ENCODE results near the gene NR4A2.
A peak's percentile ranks its signal among the peaks of the same experiment; 100 is the strongest.

NR4A2 gene

DNA sequence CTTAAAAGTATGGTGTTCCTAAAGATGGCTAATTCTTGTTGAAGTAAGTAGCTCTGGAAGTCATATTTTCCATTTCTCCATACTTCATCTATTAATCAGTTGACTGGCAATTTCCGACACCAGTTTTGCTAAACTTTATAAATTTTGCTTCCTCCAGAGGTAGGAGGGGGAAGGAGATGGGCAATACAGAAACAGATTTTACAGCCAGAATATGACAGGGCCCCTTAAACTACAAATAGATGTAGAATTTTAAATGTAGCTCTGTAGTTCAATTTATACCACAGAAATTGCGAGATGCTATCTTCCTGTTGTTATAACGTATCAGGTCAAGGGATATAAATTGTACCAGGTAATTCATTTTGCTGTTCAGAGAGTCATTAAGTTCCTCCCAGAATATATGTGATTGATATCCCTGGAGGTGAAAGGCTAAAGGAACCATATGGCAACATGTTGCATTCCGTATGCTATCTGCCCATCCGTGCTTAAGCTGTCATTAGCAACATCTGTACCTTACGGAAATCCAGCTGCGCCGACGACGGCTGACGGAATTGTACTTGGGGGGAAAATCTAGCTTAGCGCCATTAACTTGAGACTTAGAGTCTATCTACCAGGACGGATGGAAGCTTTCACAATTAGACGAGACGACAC is 8.4 kb upstream of the NR4A2 start:
- no peak for DNase-seq (ENCODE audit: extremely low read depth in 1 of 2, low read depth in 1 of 2)

DNA sequence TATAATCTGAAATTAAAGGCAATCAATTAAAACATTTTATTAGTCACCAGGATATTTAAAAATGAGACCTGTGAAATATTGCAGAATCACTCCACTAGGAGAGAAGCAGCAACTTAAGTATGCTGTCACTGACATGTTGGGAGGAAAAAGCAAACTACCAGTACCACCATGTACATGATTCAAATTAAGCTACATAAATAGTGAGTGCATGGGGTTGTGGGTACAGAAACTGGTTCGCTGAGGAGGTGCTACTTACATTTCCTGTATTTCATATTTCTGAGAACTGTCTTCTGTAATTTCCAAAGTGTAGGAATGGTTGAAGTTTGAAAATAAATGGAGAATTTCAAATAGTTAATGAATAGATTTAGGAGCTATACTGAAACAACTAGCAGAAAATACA is 7.9 kb upstream of the NR4A2 start:
- no peak for DNase-seq (ENCODE audit: extremely low read depth in 1 of 2, low read depth in 1 of 2)

DNA sequence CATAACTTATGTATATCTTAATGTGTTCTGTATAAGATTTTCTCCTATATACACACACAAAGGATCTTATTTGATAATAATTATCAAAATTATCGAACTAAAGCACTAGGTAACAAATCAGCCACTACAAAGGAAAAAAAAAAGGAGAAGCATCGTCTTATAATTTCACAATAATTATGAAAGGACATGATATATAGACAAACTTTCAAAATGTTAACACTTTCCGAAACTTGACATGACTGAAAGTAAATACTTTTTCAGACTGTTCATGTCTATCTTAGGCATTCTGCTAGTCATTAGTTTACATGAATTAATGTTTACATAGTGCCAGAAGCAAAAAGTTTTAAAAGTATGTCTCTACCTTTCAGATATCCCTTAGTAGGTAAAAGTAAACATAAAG is 7.3 kb upstream of the NR4A2 start:
- DNase-seq (ENCODE audit: extremely low read depth in 1 of 2, low read depth in 1 of 2), result no peak

DNA sequence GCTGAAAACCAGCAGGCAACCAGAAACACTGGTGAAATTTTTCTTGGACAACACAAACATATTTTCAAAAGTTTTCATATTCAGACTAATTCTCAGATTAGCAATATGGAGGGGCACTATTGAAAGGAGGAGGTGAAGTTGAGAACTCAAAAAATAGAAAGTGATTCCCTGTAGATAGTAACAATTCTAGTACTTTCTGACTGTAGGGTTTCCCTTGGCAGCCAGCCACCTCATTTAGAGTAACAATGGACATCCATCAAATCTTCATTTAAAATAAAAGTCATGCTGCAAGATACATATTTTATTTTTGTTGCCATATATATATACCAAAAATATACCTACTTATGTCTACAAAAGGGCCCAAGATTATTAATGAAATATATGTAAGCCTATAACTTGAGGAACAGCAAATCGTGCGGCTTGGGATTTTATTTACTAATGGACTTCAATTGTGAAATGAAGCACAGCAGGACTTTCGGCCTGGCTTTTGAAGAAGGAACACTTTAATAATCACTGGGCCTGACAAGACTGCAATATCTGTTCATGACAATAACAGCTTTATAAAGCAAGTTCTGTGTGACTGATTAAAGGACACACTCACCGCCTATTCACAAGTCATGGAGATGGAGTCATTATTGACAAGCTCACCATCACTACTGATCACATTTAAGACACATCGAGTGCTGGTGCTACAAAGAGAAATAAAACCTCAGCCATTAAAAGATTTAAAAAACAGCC is 6.8 kb upstream of the NR4A2 start:
- no peak for DNase-seq (ENCODE audit: extremely low read depth in 1 of 2, low read depth in 1 of 2)

DNA sequence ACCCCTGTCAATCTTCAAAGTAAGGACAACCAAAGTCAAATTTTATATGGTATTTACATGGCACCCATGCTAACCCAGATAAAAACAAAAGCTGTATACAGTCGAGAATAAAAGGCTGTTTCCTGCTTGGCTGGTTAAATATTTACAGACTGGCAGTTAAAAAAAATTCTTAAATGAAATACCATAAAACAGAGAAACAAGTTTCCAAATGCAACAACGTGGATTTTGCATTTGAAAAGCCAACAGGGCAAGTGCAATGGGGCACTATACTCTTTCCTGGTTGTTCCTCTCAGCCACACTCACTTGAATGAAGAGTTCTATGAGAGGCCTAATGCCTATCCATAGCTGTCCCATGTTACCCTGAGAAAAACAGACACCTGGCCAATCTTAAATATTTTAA is 6.1 kb upstream of the NR4A2 start:
- no peak for DNase-seq (ENCODE audit: extremely low read depth in 1 of 2, low read depth in 1 of 2)

DNA sequence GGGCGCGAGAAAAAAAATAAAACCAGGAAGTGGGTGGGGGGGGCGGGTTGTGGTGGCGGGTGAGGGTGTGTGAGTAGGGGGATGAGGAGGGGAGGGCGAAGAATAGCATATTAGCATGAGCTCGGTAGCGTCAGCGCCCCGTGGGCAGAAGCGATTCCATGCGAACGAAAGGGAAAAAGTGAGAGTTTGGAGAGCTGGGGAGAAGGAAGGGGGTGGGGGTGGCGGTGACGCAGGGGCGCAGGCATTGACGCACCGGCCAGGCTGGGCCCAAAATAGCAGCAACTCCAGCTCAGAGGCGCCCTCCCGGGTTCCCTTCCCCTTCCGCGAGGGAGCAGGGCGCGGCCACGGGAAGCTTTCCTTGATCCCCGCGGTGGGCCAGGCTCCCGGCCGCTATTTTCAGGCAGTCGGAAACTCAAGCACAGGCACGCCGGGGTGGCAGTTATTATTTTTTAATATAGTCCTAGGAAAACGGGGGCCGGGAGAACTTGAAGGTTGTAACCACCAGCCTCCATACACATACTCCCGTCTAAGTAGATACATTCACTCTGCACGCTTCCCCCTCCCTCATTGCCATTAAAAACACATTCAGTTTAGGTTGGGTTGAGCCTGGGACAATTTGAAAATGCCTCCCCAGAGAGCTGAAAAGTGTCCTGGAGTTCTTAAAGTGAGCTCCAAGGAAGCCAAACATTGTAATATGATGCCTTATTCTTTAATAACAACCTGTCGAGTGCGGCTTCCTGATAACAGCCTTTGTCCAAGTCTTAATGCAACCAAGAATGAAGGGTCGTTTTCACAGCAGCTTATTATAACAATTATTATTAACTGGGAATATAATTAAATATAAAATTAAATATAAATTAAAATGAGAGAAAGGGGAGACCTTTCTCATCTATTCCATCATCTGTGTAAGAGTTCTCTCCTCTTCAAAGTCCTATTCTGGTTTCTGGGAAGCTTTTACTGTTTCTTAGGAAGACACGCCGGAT is 2.3 kb upstream of the NR4A2 start:
- DNase-seq (ENCODE audit: extremely low read depth in 1 of 2, low read depth in 1 of 2), result peak; percentile 64 to 77

DNA sequence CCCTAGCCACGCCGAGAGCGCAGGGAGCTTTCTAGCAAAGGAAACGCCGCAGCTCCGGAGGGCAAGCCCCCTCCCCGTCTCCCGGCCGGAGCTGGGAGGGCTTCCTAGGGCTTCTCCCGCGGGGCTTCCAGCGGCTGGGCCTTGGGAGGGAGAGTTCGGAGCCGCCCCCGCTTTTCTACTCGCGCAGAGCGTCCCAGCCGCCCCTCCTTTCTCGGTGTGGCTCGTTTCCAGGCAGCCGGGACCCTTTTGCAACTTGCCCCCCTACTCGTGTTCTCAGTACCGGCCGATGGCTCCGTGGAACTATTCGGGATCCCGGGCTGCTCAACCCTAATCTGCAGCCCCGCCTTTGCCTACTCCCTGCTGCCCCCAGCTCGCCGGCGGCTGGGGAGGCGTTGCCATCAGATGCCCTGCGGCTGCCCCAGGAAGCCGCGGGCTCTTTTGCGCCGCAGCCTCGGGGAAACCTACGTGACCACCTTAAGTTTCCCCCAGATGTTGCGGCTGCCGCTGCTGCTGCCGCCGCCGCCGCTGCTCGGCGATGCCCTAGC is 1.5 kb upstream of the NR4A2 start:
- peak; percentile 69 to 71 for DNase-seq (ENCODE audit: extremely low read depth in 1 of 2, low read depth in 1 of 2)

DNA sequence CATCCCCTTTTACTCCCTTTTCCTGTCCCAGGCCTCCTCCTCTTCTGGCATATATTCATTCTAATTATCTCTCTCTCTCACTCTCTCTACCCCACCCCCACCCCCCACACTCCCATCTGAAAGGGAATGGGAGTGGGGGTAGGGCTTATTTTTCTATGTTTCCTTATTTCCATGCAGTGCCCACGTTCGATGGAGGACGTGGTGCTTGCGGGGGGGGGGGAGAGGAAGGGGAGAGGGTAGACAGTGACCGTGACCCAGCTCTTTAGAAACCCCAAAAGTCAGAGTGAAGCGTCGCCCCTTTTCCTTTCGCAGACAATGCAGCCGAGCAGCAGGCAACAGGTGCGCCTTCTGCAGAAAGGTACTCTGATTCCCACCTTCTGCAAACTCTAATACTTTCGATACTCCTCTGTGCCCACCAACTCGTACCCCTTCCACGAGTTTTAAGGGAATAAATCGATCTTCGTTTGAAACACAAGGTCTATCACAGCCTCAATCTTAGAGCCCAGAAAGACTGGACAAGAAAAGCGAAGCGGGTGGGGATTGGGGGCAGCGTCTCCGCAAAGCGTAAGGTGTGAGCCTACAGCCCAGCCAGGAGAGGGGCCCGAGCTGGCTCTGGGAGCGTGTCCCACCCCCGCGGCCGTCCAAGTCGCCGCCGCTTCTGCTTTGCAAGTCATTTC is 891 bp upstream of the NR4A2 start:
- DNase-seq (ENCODE audit: extremely low read depth in 1 of 2, low read depth in 1 of 2), result no peak

DNA sequence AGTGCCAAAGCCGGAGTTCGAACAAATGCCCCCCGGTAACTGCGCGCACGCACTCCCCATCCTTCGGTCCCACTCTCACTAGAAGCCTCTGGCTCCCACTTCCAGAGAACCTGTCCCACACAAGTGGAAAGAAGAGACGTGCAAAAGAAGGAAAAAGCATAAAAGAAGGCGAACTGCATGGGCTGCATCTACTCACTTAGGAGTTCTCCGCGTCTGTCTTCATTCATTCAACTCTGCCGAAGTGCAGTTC is 312 bp downstream of the NR4A2 start:
- no peak for DNase-seq (ENCODE audit: extremely low read depth in 1 of 2, low read depth in 1 of 2)

DNA sequence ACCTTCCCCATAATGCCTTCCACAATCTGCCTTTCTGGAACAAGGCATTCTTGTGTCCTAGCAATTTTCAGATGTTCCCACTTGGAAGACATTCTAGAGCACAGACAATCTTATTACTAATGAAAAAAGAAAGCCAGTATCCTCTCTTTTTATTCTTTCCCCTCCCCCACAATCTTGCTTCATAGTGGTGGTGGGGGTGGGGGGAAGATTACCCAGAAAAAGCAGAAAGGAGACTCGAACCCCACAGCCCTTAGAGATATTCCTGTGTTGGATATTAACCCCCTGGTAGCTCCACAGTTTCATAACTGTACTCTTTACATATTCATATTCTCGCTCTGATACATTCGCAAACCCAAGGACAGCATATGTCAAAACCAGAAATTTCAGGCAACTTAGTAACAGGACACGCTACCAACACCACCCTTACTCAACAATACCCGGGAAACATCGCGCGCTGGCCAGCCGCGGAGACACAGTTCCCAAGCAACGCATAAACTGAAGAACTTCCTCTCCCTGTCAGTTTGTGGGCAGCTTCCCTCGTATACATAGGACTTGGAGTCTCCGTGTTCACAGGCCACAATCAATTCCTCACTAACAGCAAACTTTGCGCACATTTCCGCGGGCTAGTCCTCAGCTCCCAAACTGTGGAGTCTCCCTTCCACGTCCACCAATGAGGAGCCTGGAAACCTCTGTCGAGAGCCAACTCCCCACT is 793 bp downstream of the NR4A2 start:
- no peak for DNase-seq (ENCODE audit: extremely low read depth in 1 of 2, low read depth in 1 of 2)

DNA sequence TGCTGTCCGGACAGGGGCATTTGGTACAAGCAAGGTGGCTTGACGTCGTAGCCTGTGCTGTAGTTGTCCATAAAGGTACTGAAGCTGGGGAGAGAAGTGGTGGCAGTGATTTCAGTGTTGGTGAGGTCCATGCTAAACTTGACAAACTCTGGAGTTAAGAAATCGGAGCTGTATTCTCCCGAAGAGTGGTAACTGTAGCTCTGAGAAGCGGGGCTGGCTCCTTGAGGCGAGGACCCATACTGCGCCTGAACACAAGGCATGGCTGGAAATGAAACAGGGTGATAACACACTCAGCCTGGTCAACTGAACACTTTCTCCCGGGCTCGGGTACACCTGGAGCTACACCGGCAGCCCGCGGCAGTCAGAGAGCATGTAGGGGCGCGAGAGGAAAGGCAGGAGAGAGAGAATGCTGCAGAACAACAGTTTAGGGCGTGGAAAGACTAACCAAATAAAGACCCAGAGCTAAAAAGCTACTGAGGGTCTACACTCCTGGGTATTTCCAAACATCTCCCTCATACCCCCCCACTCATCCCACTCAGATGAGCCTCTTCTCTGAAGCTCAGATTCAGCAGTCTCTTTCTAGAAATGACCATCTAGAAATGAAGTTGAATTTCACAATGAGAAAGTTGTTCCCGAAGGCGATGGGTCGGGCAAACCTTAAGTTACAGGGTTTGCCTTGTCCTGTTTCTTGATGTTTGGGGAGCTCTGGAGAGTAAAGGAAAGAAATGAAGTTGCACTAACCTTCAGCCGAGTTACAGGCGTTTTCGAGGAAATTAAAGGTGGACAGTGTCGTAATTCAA is 2.4 kb downstream of the NR4A2 start:
- DNase-seq (ENCODE audit: extremely low read depth in 1 of 2, low read depth in 1 of 2), result no peak

DNA sequence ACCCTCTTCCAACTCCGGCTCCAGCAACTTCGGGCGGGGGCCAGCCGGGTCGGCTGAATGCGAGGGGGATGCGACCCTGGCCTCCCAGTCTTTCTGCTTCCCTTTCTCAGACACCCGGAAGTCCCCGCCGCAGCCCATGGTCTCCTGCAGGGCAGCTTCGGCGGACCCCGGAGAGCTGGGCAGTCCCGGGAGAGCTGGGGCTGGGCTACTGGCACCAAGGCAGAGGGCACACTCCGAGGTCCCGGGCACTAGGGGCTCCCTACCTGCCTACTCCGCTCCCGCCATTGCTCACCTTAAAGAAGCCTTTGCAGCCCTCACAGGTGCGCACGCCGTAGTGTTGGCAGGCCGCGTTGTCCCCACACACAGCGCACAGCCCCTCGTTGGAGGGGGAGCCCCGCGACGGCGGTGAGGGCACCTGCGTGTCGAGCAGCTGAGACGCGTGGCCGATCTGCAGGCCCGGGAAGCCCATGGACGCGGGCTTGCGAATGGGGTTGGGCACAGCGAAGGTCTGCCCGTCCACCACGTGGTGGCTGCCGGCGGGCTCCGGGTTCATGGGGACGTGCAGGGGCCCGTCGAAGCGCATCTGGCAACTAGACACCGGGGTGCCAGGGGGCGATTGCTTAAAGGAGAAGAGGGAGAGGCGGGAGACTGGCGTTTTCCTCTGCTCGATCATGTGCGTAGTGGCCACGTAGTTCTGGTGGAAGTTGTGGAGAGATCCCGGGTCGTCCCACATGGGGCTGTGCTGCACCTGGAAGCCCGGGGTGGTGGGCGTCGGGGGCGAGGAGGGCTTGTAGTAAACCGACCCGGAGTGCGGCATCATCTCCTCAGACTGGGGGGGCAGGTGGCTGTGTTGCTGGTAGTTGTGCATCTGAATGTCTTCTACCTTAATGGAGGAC is 3.2 kb downstream of the NR4A2 start:
- DNase-seq (ENCODE audit: extremely low read depth in 1 of 2, low read depth in 1 of 2), result no peak

DNA sequence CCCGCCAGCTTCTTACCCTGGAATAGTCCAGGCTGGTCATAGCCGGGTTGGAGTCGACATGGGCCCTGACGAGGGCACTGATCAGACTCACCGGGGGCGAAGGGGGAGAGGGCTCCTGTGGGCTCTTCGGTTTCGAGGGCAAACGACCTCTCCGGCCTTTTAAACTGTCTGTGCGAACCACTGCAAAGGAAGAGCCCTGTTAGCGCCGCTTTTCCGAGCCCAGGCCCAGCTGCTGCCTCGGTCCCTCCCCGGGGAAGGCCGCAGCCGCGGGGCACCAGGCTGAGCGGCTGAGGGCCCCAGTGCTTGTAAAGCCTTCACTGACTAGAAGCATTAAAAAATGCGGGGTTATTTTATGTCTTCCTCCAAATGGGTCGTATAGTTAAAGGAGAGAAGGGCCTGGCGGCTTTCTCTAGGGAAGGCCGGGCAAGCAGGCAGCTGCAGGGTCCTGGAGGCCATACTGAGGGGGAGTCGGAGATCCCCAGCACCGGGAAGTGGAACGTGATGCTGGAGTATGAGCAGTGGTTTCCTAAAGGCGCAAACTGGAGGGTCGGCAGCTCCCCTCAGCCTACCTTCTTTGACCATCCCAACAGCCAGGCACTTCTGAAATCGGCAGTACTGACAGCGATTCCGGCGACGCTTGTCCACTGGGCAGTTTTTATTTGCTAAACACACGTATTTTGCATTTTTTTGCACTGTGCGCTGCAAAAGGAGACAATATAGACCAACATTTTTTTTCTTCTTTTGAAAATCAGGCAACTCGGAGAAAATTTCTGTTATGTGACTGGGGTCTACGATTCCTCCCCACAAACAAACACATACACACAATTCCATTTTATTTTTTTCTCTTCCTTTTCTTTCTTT is 4.5 kb downstream of the NR4A2 start:
- no peak for DNase-seq (ENCODE audit: extremely low read depth in 1 of 2, low read depth in 1 of 2)

DNA sequence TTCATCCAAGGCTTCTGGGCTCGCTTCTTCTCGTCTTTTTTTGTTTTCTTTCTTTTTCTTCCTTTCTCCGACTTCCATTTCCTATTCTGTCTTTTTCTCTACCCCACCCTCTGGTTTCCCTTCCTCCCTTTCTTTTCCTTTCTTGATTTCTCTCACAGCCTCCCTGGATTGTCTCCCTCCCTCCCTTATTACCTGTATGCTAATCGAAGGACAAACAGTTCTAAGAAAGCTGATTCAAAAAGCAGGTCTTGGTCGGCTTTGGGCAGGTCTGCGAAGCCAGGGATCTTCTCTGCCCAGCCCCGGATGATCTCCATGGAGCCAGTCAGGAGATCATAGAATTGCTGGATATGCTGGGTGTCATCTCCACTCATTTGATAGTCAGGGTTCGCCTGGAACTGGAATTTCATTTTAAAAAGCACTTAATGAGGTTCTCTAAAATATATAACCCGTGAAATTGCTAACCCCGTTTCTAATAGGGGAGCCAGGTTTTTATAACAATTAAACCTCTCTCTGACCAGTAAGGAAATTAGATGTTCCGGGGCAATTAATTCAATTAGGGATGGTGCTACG is 5.9 kb downstream of the NR4A2 start:
- no peak for DNase-seq (ENCODE audit: extremely low read depth in 1 of 2, low read depth in 1 of 2)

DNA sequence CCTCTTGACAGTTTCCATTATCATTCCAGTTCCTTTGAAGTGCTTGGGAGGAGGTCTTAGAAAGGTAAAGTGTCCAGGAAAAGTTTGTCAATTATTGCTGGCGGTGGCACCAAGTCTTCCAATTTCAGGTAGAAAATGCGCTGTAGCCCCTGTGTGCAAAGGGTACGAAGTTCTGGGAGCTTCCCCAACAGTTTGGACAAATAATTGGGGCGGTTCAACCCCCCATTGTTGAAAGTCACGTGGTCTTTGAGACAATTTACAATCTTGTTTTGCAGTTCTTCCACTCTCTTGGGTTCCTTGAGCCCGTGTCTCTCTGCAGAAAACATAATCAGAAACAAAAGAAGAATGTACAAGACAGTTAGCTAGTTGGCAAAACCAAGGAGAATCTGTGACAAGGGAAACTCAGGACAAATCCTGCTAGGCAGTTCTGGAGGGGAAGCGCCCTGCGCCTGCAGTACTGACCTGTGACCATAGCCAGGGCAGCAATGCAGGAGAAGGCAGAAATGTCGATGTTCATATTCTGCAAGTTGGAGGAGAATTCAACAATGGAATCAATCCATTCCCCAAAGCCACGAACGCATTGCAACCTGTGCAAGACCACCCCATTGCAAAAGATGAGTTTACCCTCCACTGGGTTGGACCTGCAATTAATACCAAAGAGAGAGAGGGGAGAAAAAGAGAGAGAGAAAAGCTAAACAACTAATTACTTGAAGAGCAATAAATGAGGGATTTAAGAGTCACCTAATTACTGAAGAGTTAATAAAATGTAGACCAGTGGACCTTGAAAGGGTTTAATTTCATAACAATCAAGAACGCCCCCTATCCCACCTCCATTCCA is 6.6 kb downstream of the NR4A2 start:
- DNase-seq (ENCODE audit: extremely low read depth in 1 of 2, low read depth in 1 of 2), result no peak

DNA sequence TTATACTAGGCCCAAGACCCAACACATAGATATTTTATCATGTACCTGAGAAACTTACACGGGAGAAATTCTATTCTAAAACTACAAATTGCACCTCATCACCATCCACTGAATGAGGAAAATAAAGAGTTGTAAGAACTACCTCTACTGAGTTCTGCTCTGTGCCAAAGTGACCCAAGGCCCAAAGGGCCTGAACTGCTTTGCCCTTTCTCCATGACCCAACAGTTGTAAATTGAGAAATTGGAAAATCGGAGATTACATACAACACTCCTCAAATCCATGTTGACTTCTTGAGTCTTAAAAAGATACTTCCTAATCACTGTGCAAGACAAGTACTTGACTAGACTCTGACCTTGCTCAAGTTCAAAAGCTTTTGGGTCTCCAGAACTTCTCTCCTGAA is 8.8 kb downstream of the NR4A2 start:
- no peak for DNase-seq (ENCODE audit: extremely low read depth in 1 of 2, low read depth in 1 of 2)
